ENCODE data around the gene MTX1.
"Not testable (repeated sequence)": the region's sequence is repeated elsewhere in the genome, so short reads cannot be mapped to it uniquely, and the experiment has no call there.

The MTX1 gene

GRCh38 chr1:155192346-155193274 is 15.9 kb upstream of the MTX1 start:
- peaks cover 23% of the 10 kb centered on the region for H3K36me3 ChIP-seq (ENCODE audit: insufficient read depth, insufficient read length, low read length)
- peaks cover 18% of the 10 kb centered on the region for H3K4me1 ChIP-seq (ENCODE audit: insufficient read depth, insufficient read length)
- TF ChIP-seq ZNF274 (IDR thresholded peaks at IDR 0.05; ENCODE audit: low read depth, low read length) (no peak), SUZ12 (IDR thresholded peaks at IDR 0.05; ENCODE audit: extremely low read depth, insufficient read depth, insufficient read length) (no peak), YY1 (IDR thresholded peaks at IDR 0.05; ENCODE audit: insufficient read depth, insufficient read length) (no peak)
- no peaks in the 10 kb centered on the region for H3K27me3 ChIP-seq (ENCODE audit: insufficient read depth, insufficient read length)
- peak overlapping the region; percentile 91 for H3K4me3 ChIP-seq (ENCODE audit: insufficient read length, low read depth)
- no peaks in the 10 kb centered on the region for H3K9me3 ChIP-seq (ENCODE audit: insufficient read depth, low read length)
- H3K9ac ChIP-seq (ENCODE audit: insufficient read length, low read depth), result peak overlapping the region; percentile 98
- no peak for DNase-seq (ENCODE audit: low read depth, low spot score)

- H3K4me3 ChIP-seq (ENCODE audit: insufficient read length, low read depth), result peak overlapping the region; percentile 91
- peaks cover 32% of the 10 kb centered on the region for H3K36me3 ChIP-seq (ENCODE audit: insufficient read depth, insufficient read length, low read length)
- H3K27me3 ChIP-seq (ENCODE audit: insufficient read depth, insufficient read length), result no peaks in the 10 kb centered on the region
- no peak for DNase-seq (ENCODE audit: low read depth, low spot score)
- H3K9ac ChIP-seq (ENCODE audit: insufficient read length, low read depth), result peak overlapping the region; percentile 98
- H3K9me3 ChIP-seq (ENCODE audit: insufficient read depth, low read length), result no peaks in the 10 kb centered on the region
- TF ChIP-seq YY1 (IDR thresholded peaks at IDR 0.05; ENCODE audit: insufficient read depth, insufficient read length) (no peak), ZNF274 (IDR thresholded peaks at IDR 0.05; ENCODE audit: low read depth, low read length) (no peak), SUZ12 (IDR thresholded peaks at IDR 0.05; ENCODE audit: extremely low read depth, insufficient read depth, insufficient read length) (no peak)
- H3K4me1 ChIP-seq (ENCODE audit: insufficient read depth, insufficient read length), result peaks cover 26% of the 10 kb centered on the region
These were observed 15.1 kb upstream of the MTX1 start for GRCh38 chr1:155193275-155193990.

- peak overlapping the region; percentile 91 for H3K4me3 ChIP-seq (ENCODE audit: insufficient read length, low read depth)
- H3K27me3 ChIP-seq (ENCODE audit: insufficient read depth, insufficient read length), result not testable (repeated sequence)
These were observed 14.6 kb upstream of the MTX1 start for GRCh38 chr1:155193991-155194240.

DNA sequence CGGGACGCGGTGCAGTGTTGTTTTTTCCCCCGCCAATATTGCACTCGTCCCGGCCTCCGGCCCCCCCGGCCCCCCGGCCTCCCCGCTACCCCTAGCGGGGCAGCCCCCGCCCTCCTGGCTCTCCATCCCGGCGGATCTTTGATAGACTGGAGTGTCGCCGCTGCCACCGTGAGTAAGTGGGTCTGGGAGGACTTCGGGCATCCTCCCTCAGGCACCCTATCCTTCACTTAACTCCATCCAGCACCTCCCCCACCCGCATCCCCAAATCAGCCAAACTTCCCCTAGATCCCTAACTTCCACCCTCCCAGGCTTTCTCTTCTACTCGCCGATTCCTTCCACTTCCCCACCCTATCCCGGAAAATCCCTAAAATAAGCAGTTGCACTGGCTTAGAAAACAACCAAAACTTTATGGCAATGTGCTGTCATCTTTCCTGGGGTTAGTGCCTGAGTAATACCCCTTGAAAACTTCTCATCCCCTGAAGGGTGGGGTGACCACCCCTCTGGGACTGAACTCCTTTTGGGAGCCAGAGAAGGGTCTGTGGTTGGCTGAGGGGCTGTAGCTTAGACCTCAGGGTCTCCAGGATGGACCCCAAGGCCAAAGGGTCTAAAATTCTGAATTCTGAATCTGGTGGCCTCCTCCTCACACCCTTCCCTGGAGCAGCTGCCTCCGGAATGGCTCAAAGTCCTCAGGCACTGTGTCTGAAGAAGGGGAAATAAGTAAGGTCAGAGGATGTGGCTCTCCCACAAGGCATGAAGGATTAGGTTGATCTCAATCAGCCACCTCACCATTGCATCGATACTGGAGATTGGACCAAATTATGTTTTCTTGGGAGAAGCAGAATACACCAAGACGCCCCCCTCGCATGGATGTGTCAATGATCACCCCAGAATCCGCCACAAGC is 13.0 kb upstream of the MTX1 start:
- Histone ChIP-seq H3K4me1 (ENCODE audit: insufficient read depth, insufficient read length) (peaks cover 26% of the 10 kb centered on the region), H3K9ac (ENCODE audit: insufficient read length, low read depth) (peak overlapping the region; percentile 96), H3K27me3 (ENCODE audit: insufficient read depth, insufficient read length) (no peaks in the 10 kb centered on the region), H3K9me3 (ENCODE audit: insufficient read depth, low read length) (no peaks in the 10 kb centered on the region), H3K4me3 (ENCODE audit: insufficient read length, low read depth) (peak overlapping the region; percentile 91), H3K36me3 (ENCODE audit: insufficient read depth, insufficient read length, low read length) (peaks cover 49% of the 10 kb centered on the region)
- TF ChIP-seq SUZ12 (IDR thresholded peaks at IDR 0.05; ENCODE audit: extremely low read depth, insufficient read depth, insufficient read length) (no peak), YY1 (IDR thresholded peaks at IDR 0.05; ENCODE audit: insufficient read depth, insufficient read length) (no peak), ZNF274 (IDR thresholded peaks at IDR 0.05; ENCODE audit: low read depth, low read length) (no peak)
- no peak for DNase-seq (ENCODE audit: low read depth, low spot score)

More at GRCh38 chr1:155193991-155194240, 14.6 kb upstream of the MTX1 start:
- peaks cover 37% of the 10 kb centered on the region for H3K36me3 ChIP-seq (ENCODE audit: insufficient read depth, insufficient read length, low read length)
- peaks cover 26% of the 10 kb centered on the region for H3K4me1 ChIP-seq (ENCODE audit: insufficient read depth, insufficient read length)
- peak overlapping the region; percentile 98 for H3K9ac ChIP-seq (ENCODE audit: insufficient read length, low read depth)
- DNase-seq (ENCODE audit: low read depth, low spot score); H3K9me3 ChIP-seq (ENCODE audit: insufficient read depth, low read length): not testable (repeated sequence)

GRCh38 chr1:155196103-155196892 is 12.2 kb upstream of the MTX1 start:
- Histone ChIP-seq H3K36me3 (ENCODE audit: insufficient read depth, insufficient read length, low read length) (peaks cover 57% of the 10 kb centered on the region), H3K9me3 (ENCODE audit: insufficient read depth, low read length) (no peaks in the 10 kb centered on the region), H3K9ac (ENCODE audit: insufficient read length, low read depth) (peak overlapping the region; percentile 96), H3K4me1 (ENCODE audit: insufficient read depth, insufficient read length) (peaks cover 29% of the 10 kb centered on the region), H3K4me3 (ENCODE audit: insufficient read length, low read depth) (peak overlapping the region; percentile 91), H3K27me3 (ENCODE audit: insufficient read depth, insufficient read length) (no peaks in the 10 kb centered on the region)
- DNase-seq (ENCODE audit: low read depth, low spot score), result peak; percentile 100
- TF ChIP-seq ZNF274 (IDR thresholded peaks at IDR 0.05; ENCODE audit: low read depth, low read length) (no peak), SUZ12 (IDR thresholded peaks at IDR 0.05; ENCODE audit: extremely low read depth, insufficient read depth, insufficient read length) (no peak), YY1 (IDR thresholded peaks at IDR 0.05; ENCODE audit: insufficient read depth, insufficient read length) (no peak)

- peak overlapping the region; percentile 91 for H3K4me3 ChIP-seq (ENCODE audit: insufficient read length, low read depth)
- no peaks in the 10 kb centered on the region for H3K27me3 ChIP-seq (ENCODE audit: insufficient read depth, insufficient read length)
- TF ChIP-seq SUZ12 (IDR thresholded peaks at IDR 0.05; ENCODE audit: extremely low read depth, insufficient read depth, insufficient read length) (no peak), YY1 (IDR thresholded peaks at IDR 0.05; ENCODE audit: insufficient read depth, insufficient read length) (no peak), ZNF274 (IDR thresholded peaks at IDR 0.05; ENCODE audit: low read depth, low read length) (no peak)
These were observed 11.4 kb upstream of the MTX1 start for GRCh38 chr1:155196893-155197638.

More at GRCh38 chr1:155196893-155197638, 11.4 kb upstream of the MTX1 start:
- peaks cover 65% of the 10 kb centered on the region for H3K36me3 ChIP-seq (ENCODE audit: insufficient read depth, insufficient read length, low read length)
- no peak for DNase-seq (ENCODE audit: low read depth, low spot score)
- peaks cover 28% of the 10 kb centered on the region for H3K4me1 ChIP-seq (ENCODE audit: insufficient read depth, insufficient read length)
- peak overlapping the region; percentile 96 for H3K9ac ChIP-seq (ENCODE audit: insufficient read length, low read depth)
- no peaks in the 10 kb centered on the region for H3K9me3 ChIP-seq (ENCODE audit: insufficient read depth, low read length)
